IPS DF 6.9 (cell line): Measurements from ENCODE around the gene MAP1LC3B2.

ENCODE experiments used
- DNase-seq: peaks from one replicate; pipeline ENCODE4 v3.0.0-alpha.2; 2013; ENCODE audit warnings: low read depth, low spot score
- H3K27ac ChIP-seq: one replicate; pipeline ENCODE4 v1.5.1; 2013; ENCODE audit warnings: low read length, control low read depth
- H3K27me3 ChIP-seq: 2 replicates; pipeline ENCODE4 v1.6.1; 2013; ENCODE audit warnings: mild to moderate bottlenecking, low read length; ENCODE audit not compliant: control insufficient read depth, insufficient read depth
- H3K36me3 ChIP-seq: 2 replicates; pipeline ENCODE4 v1.6.1; 2013; ENCODE audit warnings: low read length; ENCODE audit not compliant: control insufficient read depth, insufficient read depth
- H3K4me1 ChIP-seq: 2 replicates; pipeline ENCODE4 v1.6.1; 2013; ENCODE audit warnings: low read length; ENCODE audit not compliant: control insufficient read depth, insufficient read depth
- H3K4me3 ChIP-seq: 2 replicates; pipeline ENCODE4 v1.5.1; 2013; ENCODE audit warnings: mild to moderate bottlenecking, low read length
- H3K9me3 ChIP-seq: 2 replicates; pipeline ENCODE4 v1.6.1; 2013; ENCODE audit warnings: low read length, inconsistent platforms; ENCODE audit not compliant: control insufficient read depth, insufficient read depth
- WGBS: extraction: QIAGEN DNeasy Blood & Tissue Kit; methylation state at CpG from one replicate; pipeline ENCODE4 v1.1.7; 2013; ENCODE audit warnings: mixed read lengths, missing lambda C conversion rate; ENCODE audit not compliant: insufficient read length, insufficient coverage; 5-methylcytosine and 5-hydroxymethylcytosine counted together

Gene MAP1LC3B2

GRCh38 chr12:116592731-116593130, 33.5 kb downstream of the MAP1LC3B2 start:
- Histone ChIP-seq H3K27me3 (no peaks in the 10 kb centered on the region), H3K36me3 (no peaks in the 10 kb centered on the region), H3K9me3 (no peaks in the 10 kb centered on the region), H3K27ac (no peak overlapping the region), H3K4me3 (no peak overlapping the region), H3K4me1 (no peaks in the 10 kb centered on the region)
- no peak for DNase-seq
- WGBS, result no CpG with 5 or more reads among the region's 8 CpGs

GRCh38 chr12:116594325-116595038, 35.3 kb downstream of the MAP1LC3B2 start:
- H3K27ac ChIP-seq, result no peak overlapping the region
- H3K4me1 ChIP-seq, result 0 out of 2 replicates have a peak, but pooled peaks cover 1% of the 10 kb centered on the region
- H3K9me3 ChIP-seq, result no peaks in the 10 kb centered on the region
- no peaks in the 10 kb centered on the region for H3K36me3 ChIP-seq
- WGBS, result no CpG with 5 or more reads among the region's 12 CpGs
- no peak overlapping the region for H3K4me3 ChIP-seq
- no peak for DNase-seq
- no peaks in the 10 kb centered on the region for H3K27me3 ChIP-seq

GRCh38 chr12:116595186-116595585, 36.0 kb downstream of the MAP1LC3B2 start:
- no peak overlapping the region for H3K4me3 ChIP-seq
- no peaks in the 10 kb centered on the region for H3K27me3 ChIP-seq
- WGBS, result no CpG with 5 or more reads among the region's 1 CpG
- H3K4me1 ChIP-seq, result 0 out of 2 replicates have a peak, but pooled peaks cover 1% of the 10 kb centered on the region
- H3K36me3 ChIP-seq, result no peaks in the 10 kb centered on the region
- DNase-seq, result no peak
- no peak overlapping the region for H3K27ac ChIP-seq
- H3K9me3 ChIP-seq, result no peaks in the 10 kb centered on the region

DNA sequence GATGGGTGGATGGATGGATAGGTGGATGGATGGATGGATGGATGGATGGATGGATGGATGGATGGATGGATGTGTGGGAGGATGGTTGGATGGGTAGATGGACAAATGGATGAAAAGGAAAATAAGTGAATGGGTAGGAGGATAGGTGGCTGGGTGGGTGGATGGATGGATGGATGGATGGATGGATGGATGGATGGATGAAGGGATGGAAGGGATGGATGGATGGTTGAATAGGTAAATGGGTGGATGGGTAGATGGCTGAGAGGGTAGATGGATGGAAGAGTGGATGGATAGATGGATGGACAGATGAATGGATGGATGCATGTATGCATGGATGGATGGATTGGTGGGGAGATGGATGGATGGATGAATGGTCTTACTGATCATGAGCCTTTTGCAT, 36.5 kb downstream of the MAP1LC3B2 start:
- no peak for DNase-seq
- H3K4me1 ChIP-seq, result 0 out of 2 replicates have a peak, but pooled peaks cover 1% of the 10 kb centered on the region
- H3K36me3 ChIP-seq, result no peaks in the 10 kb centered on the region
- H3K27me3 ChIP-seq, result no peaks in the 10 kb centered on the region
- no peak overlapping the region for H3K27ac ChIP-seq
- no peak overlapping the region for H3K4me3 ChIP-seq
- H3K9me3 ChIP-seq, result no peaks in the 10 kb centered on the region

GRCh38 chr12:116597886-116598285, 38.7 kb downstream of the MAP1LC3B2 start:
- no CpG with 5 or more reads among the region's 1 CpG for WGBS
- H3K36me3 ChIP-seq, result no peaks in the 10 kb centered on the region
- no peak overlapping the region for H3K4me3 ChIP-seq
- H3K27me3 ChIP-seq, result no peaks in the 10 kb centered on the region
- no peak for DNase-seq
- H3K27ac ChIP-seq, result no peak overlapping the region
- H3K9me3 ChIP-seq, result no peaks in the 10 kb centered on the region
- H3K4me1 ChIP-seq, result 0 out of 2 replicates have a peak, but pooled peaks cover 1% of the 10 kb centered on the region

DNA sequence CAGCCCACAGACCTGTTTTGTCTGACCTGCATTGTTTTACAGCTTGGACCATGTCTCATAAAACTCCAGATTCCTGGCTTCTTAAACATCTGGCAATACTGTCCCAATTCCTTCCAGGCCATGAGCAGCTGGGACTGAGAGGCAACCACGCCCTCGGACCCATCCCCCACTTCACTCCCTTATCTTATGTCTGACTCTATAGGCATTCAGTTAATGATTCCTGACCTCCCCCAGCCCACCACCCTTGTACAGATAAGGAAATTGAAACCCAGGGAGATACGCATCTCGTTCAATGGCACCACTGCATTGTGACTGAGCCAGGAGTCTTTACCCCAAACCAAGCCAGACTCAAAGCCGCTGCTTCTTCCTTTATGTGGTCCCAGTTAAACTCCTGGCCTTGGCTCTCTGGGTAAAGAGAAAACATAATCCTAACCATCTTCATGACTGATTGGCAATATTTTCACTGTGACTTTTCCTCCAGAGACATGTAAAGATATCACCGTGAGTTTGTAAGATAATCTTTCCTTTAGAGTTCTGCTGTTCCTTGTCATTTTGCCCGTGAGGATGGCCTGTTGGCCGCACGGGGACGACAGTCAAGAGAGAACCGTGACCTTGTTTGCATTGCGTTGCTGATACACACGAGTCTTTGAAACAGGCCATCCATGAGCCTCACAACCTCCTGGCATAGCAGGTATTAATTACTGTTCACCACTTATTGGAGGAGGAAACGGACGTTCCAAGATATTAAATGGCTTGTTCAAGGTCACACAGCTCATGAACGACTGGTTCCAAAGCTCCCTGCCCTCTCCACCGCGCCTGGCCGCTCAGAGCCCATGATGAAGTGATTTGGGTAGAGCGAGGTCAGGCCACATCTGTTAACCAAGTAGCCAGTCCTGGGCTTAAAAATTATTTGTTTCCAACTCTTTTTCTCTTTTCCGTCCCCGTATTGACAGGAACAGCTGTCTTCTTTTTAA, 39.4 kb downstream of the MAP1LC3B2 start:
- no CpG with 5 or more reads among the region's 22 CpGs for WGBS
- no peaks in the 10 kb centered on the region for H3K9me3 ChIP-seq
- peaks cover 4% of the 10 kb centered on the region; the same call in 1 of the 2 replicates for H3K4me1 ChIP-seq
- H3K27ac ChIP-seq, result no peak overlapping the region
- no peaks in the 10 kb centered on the region for H3K27me3 ChIP-seq
- DNase-seq, result no peak
- no peaks in the 10 kb centered on the region for H3K36me3 ChIP-seq
- no peak overlapping the region for H3K4me3 ChIP-seq

DNA sequence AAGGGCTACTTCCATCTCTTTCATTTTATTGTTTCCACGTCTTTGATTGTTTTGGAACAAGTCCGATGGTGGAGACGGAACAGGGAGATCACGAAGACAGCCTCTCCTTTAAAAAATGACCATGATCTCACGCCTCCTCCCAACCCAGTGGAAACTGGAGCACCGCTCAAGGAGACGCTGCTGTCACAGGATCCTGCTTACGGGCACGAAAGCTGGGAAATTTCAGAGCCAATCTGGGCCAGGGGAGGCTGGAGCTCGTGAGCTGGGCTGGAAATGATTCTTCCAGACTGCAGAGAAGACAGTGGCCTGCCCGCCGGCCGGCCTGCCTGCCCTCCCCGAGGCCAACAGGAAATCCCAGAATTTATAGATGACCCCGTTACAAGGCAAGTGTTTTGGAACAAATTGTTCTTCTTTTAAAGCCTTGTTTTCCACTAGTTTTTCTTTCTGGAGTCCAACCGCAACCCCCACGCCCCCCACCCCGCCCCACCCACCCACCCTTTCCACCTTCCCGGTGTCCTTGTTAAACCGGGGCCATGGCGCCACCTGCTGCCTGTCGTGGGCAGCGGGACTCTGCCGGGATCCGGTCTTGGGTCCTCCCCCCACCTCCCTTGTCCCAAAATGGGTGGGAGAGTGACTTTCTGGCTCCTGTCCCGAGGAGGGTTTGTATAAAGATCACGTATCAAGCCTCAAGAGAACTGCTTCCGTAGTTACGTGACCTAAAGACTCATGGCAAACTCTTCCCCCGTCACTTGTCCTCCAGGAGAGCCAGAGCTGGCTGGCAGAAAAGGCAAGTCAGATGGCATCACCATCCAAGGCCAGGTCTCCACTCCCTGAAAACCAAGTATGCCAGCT, 40.3 kb downstream of the MAP1LC3B2 start:
- Histone ChIP-seq H3K27ac (no peak overlapping the region), H3K9me3 (no peaks in the 10 kb centered on the region), H3K4me1 (peaks cover 4% of the 10 kb centered on the region; the same call in 1 of the 2 replicates), H3K36me3 (no peaks in the 10 kb centered on the region), H3K4me3 (no peak overlapping the region), H3K27me3 (no peaks in the 10 kb centered on the region)
- peak; percentile 47 for DNase-seq
- WGBS, result no CpG with 5 or more reads among the region's 30 CpGs

- no peak overlapping the region for H3K27ac ChIP-seq
- no peak for DNase-seq
- no peak overlapping the region for H3K4me3 ChIP-seq
- H3K27me3 ChIP-seq, result no peaks in the 10 kb centered on the region
- WGBS, result no CpG with 5 or more reads among the region's 5 CpGs
- H3K4me1 ChIP-seq, result peaks cover 4% of the 10 kb centered on the region; the same call in 1 of the 2 replicates
- no peaks in the 10 kb centered on the region for H3K36me3 ChIP-seq
- H3K9me3 ChIP-seq, result no peaks in the 10 kb centered on the region
Observed at GRCh38 chr12:116600959-116601918, 42.1 kb downstream of the MAP1LC3B2 start.

- H3K27ac ChIP-seq, result no peak overlapping the region
- no peaks in the 10 kb centered on the region for H3K27me3 ChIP-seq
- no peaks in the 10 kb centered on the region for H3K36me3 ChIP-seq
- no CpG with 5 or more reads among the region's 7 CpGs for WGBS
- no peak overlapping the region for H3K4me3 ChIP-seq
- no peak for DNase-seq
- H3K9me3 ChIP-seq, result no peaks in the 10 kb centered on the region
- peaks cover 4% of the 10 kb centered on the region; the same call in 1 of the 2 replicates for H3K4me1 ChIP-seq
Observed at GRCh38 chr12:116601933-116602810, 43.0 kb downstream of the MAP1LC3B2 start.
